Measurements from ENCODE around the gene CMTM8. TPM values are rescaled to one million over a fixed set of nuclear protein-coding genes. Genes with fewer than 3 reads are reported as not detected.

The CMTM8 gene
- total and polyA plus RNA-seq, 2 of the 8 experiments (the other 6 are each of a cell fraction or from before 2014, with no cell fraction given) = 10.5 to 22.4 TPM

DNA sequence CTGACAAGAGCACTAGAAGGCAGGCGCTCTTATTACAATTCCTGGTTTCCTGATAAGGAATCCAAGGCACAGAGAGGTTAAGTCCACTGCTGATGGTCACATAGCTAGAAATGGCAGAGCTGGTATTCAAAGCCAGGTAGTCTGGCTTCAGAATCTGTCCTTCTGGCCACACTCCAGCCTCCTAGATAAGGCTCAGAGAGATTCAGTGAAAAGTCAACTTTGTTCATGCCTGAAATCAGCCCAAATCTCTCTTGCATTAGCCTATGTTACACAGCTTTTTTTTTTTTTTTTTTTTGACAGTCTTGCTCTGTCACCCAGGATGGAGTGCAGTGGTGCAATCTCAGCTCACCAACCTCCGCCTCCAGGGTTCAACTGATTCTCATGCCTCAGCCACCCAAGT, 21.1 kb upstream of the CMTM8 start (continued):
- TF ChIP-seq KDM1A (IDR thresholded peaks at IDR 0.05; ENCODE audit: borderline replicate concordance, low read length) = no peak
- no peak for TF ChIP-seq SUZ12 (IDR thresholded peaks at IDR 0.05; ENCODE audit: low read length)
- TF ChIP-seq, protein P1, sequence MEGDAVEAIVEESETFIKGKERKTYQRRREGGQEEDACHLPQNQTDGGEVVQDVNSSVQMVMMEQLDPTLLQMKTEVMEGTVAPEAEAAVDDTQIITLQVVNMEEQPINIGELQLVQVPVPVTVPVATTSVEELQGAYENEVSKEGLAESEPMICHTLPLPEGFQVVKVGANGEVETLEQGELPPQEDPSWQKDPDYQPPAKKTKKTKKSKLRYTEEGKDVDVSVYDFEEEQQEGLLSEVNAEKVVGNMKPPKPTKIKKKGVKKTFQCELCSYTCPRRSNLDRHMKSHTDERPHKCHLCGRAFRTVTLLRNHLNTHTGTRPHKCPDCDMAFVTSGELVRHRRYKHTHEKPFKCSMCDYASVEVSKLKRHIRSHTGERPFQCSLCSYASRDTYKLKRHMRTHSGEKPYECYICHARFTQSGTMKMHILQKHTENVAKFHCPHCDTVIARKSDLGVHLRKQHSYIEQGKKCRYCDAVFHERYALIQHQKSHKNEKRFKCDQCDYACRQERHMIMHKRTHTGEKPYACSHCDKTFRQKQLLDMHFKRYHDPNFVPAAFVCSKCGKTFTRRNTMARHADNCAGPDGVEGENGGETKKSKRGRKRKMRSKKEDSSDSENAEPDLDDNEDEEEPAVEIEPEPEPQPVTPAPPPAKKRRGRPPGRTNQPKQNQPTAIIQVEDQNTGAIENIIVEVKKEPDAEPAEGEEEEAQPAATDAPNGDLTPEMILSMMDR (IDR thresholded peaks at IDR 0.05; ENCODE audit: control extremely low read depth in 1 of 3, insufficient read depth in 1 of 3, low read depth in 1 of 3, low read length in 3 of 3) = no peak
- no peak for TF ChIP-seq SIN3A (conservative IDR thresholded peaks at IDR 0.05 in 1 of 2, IDR thresholded peaks at IDR 0.05 in 1 of 2; ENCODE audit: low read depth in 1 of 2, low read length in 2 of 2)
- no peak for TF ChIP-seq CREB1 (IDR thresholded peaks at IDR 0.05)
- TF ChIP-seq, protein P2, sequence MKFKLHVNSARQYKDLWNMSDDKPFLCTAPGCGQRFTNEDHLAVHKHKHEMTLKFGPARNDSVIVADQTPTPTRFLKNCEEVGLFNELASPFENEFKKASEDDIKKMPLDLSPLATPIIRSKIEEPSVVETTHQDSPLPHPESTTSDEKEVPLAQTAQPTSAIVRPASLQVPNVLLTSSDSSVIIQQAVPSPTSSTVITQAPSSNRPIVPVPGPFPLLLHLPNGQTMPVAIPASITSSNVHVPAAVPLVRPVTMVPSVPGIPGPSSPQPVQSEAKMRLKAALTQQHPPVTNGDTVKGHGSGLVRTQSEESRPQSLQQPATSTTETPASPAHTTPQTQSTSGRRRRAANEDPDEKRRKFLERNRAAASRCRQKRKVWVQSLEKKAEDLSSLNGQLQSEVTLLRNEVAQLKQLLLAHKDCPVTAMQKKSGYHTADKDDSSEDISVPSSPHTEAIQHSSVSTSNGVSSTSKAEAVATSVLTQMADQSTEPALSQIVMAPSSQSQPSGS (IDR thresholded peaks at IDR 0.05; ENCODE audit: low read length) = no peak
- TF ChIP-seq FOSL1 (IDR thresholded peaks at IDR 0.05; ENCODE audit: insufficient read depth, low read depth, low read length) = no peak
- no peak for TF ChIP-seq CEBPB (IDR thresholded peaks at IDR 0.05; ENCODE audit: low read depth, low read length)
- no peak for TF ChIP-seq POU5F1 (IDR thresholded peaks at IDR 0.05; ENCODE audit: low read depth, low read length)
